Muscle of leg (tissue), 11 donors: ENCODE data around the gene MMP15. TPM values are rescaled to one million over a fixed set of nuclear protein-coding genes. Genes with fewer than 3 reads are reported as not detected.

ENCODE experiments used
- DNase-seq: peaks from one replicate; pipeline ENCODE4 v3.0.0; 2013
- H3K27ac ChIP-seq: one replicate; pipeline ENCODE4 v1.5.1; 2013; ENCODE audit warnings: mild to moderate bottlenecking, low read length, control low read depth
- H3K27me3 ChIP-seq: one replicate; pipeline ENCODE4 v1.6.1; 2013; ENCODE audit warnings: low read length; ENCODE audit not compliant: control insufficient read depth, insufficient read depth
- H3K36me3 ChIP-seq: one replicate; pipeline ENCODE4 v1.6.1; 2013; ENCODE audit warnings: low read length; ENCODE audit not compliant: control insufficient read depth, insufficient read depth
- H3K4me1 ChIP-seq: one replicate; pipeline ENCODE4 v1.6.1; 2013; ENCODE audit warnings: low read length; ENCODE audit not compliant: control insufficient read depth, insufficient read depth
- H3K4me3 ChIP-seq: one replicate; pipeline ENCODE4 v1.5.1; 2013; ENCODE audit warnings: low read length, control low read depth
- H3K9me3 ChIP-seq: replicated peaks from 2 replicates; pipeline ENCODE4 v1.6.1; 2013; ENCODE audit warnings: low read depth, low read length; ENCODE audit not compliant: control insufficient read depth
- WGBS: methylation state at CpG from one replicate; pipeline ENCODE4 v1.1.5; 2013; ENCODE audit warnings: missing lambda C conversion rate; ENCODE audit not compliant: insufficient coverage; 5-methylcytosine and 5-hydroxymethylcytosine counted together
- polyA plus RNA-seq, 8 donors: library from polyadenylated mRNA; unstranded; fragments of 120-200 nt; gene quantifications; one replicate each; pipeline versions ENCODE4 v1.2.1 to v1.2.3, GENCODE V29; 2013; ENCODE audit warnings: inconsistent platforms in 1 of 8, low replicate concordance in 1 of 8; ENCODE audit not compliant: insufficient read length in 8 of 8, insufficient read depth in 1 of 8
- total RNA-seq: library from RNA; stranded (reverse); fragments of 120-200 nt; gene quantifications from one replicate; pipeline ENCODE4 v1.2.4, GENCODE V29; 2013

The MMP15 gene
- total and polyA plus RNA-seq, 9 donors = 15.0 to 37.1 (median 31.2) TPM

DNA sequence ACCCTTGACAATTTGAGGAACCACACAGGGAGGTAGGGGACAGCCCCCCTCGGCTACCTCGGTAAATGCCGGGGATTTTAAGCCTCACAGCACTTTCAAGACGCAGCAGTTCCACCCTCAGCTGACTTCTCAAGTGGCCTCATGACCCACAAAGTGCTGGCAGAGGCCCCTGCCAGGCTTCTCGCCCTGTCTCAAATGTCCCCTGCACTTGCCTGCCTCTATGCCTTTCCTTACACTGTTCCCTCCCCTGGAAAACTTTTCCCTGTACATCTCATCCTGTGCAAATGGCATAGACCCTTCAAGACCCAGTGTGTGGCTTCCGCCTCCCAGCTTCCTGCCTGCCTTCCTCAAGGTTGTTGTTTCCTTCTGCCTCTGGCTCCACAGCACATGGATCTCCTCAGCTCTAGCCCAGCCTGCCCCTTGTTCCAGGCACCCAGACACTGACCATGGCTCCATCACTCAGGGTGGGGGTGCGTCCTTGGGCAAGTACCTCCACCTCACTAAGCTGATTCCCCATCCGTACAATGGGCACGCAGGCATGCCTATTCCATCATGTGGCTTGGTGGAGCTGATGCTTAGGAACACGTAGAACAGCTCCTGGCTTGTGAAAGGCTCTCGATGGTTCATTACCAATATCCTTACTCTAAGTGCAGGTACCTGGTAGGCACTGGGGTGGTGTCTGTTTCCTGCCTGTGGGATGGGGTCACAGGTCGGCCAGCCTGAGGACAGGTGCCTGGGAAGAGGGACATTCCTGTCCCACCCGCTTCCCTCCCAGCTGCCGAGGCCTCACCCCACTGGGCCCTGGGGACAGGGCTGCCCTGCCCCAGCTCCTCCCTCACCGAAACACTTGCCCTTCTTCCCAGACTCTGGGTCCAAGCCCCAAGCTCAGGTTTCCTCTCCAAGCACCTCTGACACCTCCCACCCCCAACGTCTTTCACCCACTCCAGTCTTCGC is 24.0 kb downstream of the MMP15 start:
- no peaks in the 10 kb centered on the region for H3K9me3 ChIP-seq
- 73% methylated on average over 11 of the region's 17 CpGs for WGBS
- peaks cover 24% of the 10 kb centered on the region for H3K4me1 ChIP-seq
- H3K36me3 ChIP-seq = peaks cover 4% of the 10 kb centered on the region
- no peak for DNase-seq
- peak overlapping the region; percentile 20 for H3K27ac ChIP-seq
- H3K4me3 ChIP-seq = no peak overlapping the region
- H3K27me3 ChIP-seq = no peaks in the 10 kb centered on the region

- DNase-seq = no peak
- Histone ChIP-seq H3K27ac (no peak overlapping the region), H3K4me3 (no peak overlapping the region), H3K36me3 (no peaks in the 10 kb centered on the region), H3K4me1 (peaks cover 24% of the 10 kb centered on the region), H3K9me3 (no peaks in the 10 kb centered on the region), H3K27me3 (no peaks in the 10 kb centered on the region)
- WGBS = 54% methylated on average over 2 of the region's 2 CpGs
Measured at GRCh38 chr16:58051296-58051695, 25.7 kb downstream of the MMP15 start.

GRCh38 chr16:58051821-58052603 is 26.5 kb downstream of the MMP15 start:
- H3K4me3 ChIP-seq = no peak overlapping the region
- 51% methylated on average over 6 of the region's 10 CpGs for WGBS
- no peak overlapping the region for H3K27ac ChIP-seq
- no peaks in the 10 kb centered on the region for H3K9me3 ChIP-seq
- no peak for DNase-seq
- H3K4me1 ChIP-seq = peaks cover 21% of the 10 kb centered on the region
- no peaks in the 10 kb centered on the region for H3K27me3 ChIP-seq
- no peaks in the 10 kb centered on the region for H3K36me3 ChIP-seq

DNA sequence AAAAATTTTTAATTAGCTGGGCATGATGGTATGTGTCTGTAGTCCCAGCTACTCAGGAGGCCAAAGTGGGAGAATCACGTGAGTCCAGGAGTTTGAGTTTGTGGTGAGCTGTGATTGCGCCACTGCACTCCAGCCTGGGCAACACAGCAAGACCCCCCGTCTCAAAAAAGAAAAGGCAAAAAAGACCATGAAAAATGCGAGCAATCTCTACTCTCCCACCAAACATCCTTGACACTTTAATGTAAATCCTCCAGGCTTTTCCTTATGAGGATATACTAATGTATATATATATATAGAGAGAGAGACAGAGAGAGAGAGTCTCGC is 28.1 kb downstream of the MMP15 start:
- Histone ChIP-seq H3K4me1 (peaks cover 12% of the 10 kb centered on the region), H3K36me3 (no peaks in the 10 kb centered on the region), H3K9me3 (no peaks in the 10 kb centered on the region), H3K27ac (no peak overlapping the region), H3K27me3 (no peaks in the 10 kb centered on the region), H3K4me3 (no peak overlapping the region)
- DNase-seq = no peak
- WGBS = 95% methylated on average over 2 of the region's 5 CpGs

DNA sequence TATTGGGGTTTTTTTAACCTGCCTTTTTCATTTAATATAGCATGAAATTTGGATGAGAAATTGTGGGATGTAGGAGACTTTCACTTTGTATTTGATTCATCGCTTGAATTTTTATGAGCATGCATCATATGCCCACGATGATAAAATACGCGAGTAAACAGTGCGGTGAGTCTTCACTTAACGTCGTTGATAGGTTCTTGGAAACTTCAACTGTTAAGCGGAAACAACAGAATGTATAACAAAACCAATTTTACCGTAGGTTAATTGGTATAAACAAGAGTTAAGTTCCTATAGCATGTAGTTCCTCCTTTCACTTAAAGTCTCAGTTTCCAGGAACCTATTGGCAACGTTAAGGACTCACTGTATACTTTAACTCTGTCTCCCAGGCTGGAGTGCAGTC is 28.7 kb downstream of the MMP15 start:
- Histone ChIP-seq H3K27me3 (no peaks in the 10 kb centered on the region), H3K4me3 (no peak overlapping the region), H3K9me3 (no peaks in the 10 kb centered on the region), H3K4me1 (peaks cover 8% of the 10 kb centered on the region), H3K36me3 (no peaks in the 10 kb centered on the region), H3K27ac (no peak overlapping the region)
- 29% methylated on average over 1 of the region's 10 CpGs for WGBS
- no peak for DNase-seq

DNA sequence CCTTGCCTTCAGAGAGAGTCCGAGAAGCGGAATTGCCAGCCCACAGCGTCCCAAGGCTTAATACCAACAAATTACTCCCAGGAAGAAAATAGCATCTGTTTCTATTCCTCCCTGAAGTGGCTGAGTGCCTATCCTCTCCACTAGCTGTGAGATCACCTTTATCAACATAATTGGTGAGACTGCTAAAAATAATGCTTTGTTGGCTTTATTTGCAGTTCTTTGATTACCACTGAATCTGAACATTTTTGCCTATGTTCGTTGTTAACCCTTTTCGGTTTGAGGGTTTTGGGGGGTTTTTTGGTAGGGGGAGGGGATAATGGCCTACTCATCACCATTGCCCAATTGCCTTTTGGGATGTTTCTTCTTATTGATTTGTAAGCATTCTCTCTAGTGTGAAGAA is 31.0 kb downstream of the MMP15 start:
- 20% methylated on average over 1 of the region's 5 CpGs for whole genome bisulfite sequencing
- H3K27ac ChIP-seq = no peak overlapping the region
- H3K9me3 ChIP-seq = no peaks in the 10 kb centered on the region
- no peak overlapping the region for H3K4me3 ChIP-seq
- no peaks in the 10 kb centered on the region for H3K27me3 ChIP-seq
- no peak for DNase-seq
- no peaks in the 10 kb centered on the region for H3K4me1 ChIP-seq
- H3K36me3 ChIP-seq = no peaks in the 10 kb centered on the region

- Histone ChIP-seq H3K36me3 (no peaks in the 10 kb centered on the region), H3K4me1 (no peaks in the 10 kb centered on the region), H3K4me3 (no peak overlapping the region), H3K27me3 (no peaks in the 10 kb centered on the region), H3K27ac (no peak overlapping the region), H3K9me3 (no peaks in the 10 kb centered on the region)
- no peak for DNase-seq
- WGBS = 67% methylated on average over 3 of the region's 5 CpGs
Measured at GRCh38 chr16:58057121-58057520, 31.6 kb downstream of the MMP15 start.

DNA sequence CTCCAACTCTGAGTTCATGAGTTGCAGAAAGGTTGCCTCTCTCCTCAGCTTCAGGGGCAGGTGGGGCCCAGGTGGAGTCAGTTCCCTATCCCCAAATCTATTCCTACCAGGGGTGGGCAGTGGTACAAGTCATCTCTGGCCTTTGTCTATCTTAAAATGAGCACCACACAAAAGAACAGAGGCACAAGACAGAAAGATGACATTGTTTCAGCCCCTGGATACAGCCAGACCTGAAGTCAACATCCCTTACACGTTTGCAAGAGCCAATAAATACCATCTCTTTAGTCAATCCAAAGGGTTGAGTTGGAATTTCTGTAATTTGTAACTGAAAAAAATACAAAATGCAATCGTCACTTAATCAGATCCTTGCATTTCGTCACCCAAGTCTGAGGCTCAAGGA is 32.2 kb downstream of the MMP15 start:
- Histone ChIP-seq H3K9me3 (no peaks in the 10 kb centered on the region), H3K4me1 (peaks cover under 1% of the 10 kb centered on the region), H3K27ac (no peak overlapping the region), H3K36me3 (no peaks in the 10 kb centered on the region), H3K27me3 (no peaks in the 10 kb centered on the region), H3K4me3 (no peak overlapping the region)
- DNase-seq = no peak
- WGBS = 88% methylated on average over 1 of the region's 3 CpGs

DNA sequence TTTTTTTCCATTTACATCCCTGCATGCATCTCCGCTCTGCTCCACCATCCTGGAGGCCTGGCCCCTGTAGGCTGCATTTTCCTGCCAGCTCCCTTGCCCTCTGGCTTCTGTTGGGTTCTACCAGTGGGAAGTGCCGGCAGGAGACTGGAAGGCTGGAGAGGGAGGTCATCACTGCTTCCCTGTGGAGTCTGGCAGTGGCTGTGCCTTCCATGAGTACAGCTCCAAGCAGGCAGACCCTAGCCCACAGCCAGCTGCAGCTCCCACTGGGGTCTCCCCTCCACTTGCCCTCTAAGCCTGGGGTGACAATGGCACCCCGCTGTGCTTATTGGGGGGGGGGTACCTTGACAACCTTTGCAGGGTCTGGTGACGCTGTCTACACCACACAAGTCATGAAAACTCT is 37.3 kb downstream of the MMP15 start:
- no peak for DNase-seq
- Histone ChIP-seq H3K27ac (peak overlapping the region; percentile 47), H3K4me1 (peaks cover 10% of the 10 kb centered on the region), H3K27me3 (no peaks in the 10 kb centered on the region), H3K36me3 (no peaks in the 10 kb centered on the region), H3K4me3 (no peak overlapping the region), H3K9me3 (no peaks in the 10 kb centered on the region)
- no CpG with 5 or more reads among the region's 4 CpGs for WGBS

DNA sequence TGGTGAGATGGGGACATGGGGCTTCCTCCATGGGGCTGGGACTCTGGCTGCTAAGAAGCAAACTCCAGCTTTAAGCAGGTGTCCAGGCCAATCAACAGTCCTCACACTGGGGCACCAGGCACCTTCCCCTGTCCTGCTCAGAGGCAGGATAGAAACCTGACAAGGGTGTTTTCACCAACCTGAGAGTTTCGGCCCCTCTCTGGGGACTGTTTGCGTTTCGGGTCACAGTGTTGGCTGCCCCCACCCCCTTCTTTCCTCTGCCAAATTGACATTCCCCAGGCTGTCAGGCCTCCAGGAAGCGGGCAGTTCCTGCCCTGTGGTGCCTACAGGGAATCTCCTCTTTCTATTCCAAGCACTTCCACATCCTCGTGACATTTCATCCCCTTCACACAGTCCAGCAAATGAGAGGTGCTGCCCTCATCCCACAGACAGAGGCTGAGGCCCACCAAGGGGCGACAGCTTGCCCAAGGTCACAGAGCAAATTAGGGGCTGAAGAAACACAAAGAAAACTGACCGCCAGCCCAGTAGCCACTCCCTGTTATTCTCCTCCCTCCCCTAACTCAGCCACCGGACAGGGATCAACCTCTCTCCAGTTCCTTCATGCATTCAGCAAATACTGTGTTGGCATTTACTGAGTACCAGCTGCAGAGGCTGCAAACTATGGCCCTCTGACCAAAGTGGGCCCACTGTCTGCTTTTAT is 38.0 kb downstream of the MMP15 start:
- WGBS = 13% methylated on average over 6 of the region's 8 CpGs
- no peaks in the 10 kb centered on the region for H3K27me3 ChIP-seq
- no peaks in the 10 kb centered on the region for H3K9me3 ChIP-seq
- peak overlapping the region; percentile 47 for H3K27ac ChIP-seq
- no peak for DNase-seq
- peaks cover 10% of the 10 kb centered on the region for H3K4me1 ChIP-seq
- H3K36me3 ChIP-seq = no peaks in the 10 kb centered on the region
- no peak overlapping the region for H3K4me3 ChIP-seq
